ENCODE data around the gene SHANK3. TPM values are rescaled to one million over a fixed set of nuclear protein-coding genes. Genes with fewer than 3 reads are reported as not detected.
"Not testable (repeated sequence)": the region's sequence is repeated elsewhere in the genome, so short reads cannot be mapped to it uniquely, and the experiment has no call there.

The SHANK3 gene
- total RNA-seq, 4 donors from 2014 or later: 2.7 to 30.3 (median 6.3) TPM

DNA sequence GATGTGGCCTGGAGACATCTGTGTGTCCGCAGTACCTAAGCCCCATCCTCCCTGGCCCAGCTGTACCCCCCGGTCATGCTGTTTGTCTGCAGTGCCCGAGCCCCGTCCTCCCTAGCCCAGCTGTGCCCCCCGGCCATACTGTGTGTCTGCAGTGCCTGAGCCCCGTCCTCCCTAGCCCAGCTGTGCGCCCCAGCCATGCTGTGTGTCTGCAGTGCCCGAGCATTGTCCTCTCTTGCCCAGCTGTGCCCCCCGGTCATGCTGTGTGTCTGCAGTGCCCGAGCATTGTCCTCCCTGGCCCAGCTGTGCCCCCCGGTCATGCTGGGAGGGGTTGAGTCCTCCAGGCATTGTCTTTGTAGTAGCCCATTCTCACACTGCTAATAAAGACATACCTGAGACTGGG, 37.0 kb upstream of the SHANK3 start:
- in situ Hi-C loops (cut with MboI; ENCODE audit: low pct_ligation_motif_present in 1 of 4, low pct_unique_long_range_greater_than_20kb in 1 of 4, low sequenced_read_pairs in 3 of 4) (no loop called here), intact Hi-C loops (cut with DNase I; ENCODE audit: low total_unique reads) (no loop called here)
- Histone ChIP-seq H3K4me3 (no peak overlapping the region), H3K36me3 (no peaks in the 10 kb centered on the region), H3K27me3 (no peaks in the 10 kb centered on the region), H3K9me3 (no peaks in the 10 kb centered on the region), H3K27ac (no peak overlapping the region), H3K4me1 (no peaks in the 10 kb centered on the region)
- TF ChIP-seq, protein P1, sequence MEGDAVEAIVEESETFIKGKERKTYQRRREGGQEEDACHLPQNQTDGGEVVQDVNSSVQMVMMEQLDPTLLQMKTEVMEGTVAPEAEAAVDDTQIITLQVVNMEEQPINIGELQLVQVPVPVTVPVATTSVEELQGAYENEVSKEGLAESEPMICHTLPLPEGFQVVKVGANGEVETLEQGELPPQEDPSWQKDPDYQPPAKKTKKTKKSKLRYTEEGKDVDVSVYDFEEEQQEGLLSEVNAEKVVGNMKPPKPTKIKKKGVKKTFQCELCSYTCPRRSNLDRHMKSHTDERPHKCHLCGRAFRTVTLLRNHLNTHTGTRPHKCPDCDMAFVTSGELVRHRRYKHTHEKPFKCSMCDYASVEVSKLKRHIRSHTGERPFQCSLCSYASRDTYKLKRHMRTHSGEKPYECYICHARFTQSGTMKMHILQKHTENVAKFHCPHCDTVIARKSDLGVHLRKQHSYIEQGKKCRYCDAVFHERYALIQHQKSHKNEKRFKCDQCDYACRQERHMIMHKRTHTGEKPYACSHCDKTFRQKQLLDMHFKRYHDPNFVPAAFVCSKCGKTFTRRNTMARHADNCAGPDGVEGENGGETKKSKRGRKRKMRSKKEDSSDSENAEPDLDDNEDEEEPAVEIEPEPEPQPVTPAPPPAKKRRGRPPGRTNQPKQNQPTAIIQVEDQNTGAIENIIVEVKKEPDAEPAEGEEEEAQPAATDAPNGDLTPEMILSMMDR (IDR thresholded peaks at IDR 0.05): no peak
- TF ChIP-seq EP300 (IDR thresholded peaks at IDR 0.05; ENCODE audit: low read depth) (no peak), POLR2AphosphoS5 (IDR thresholded peaks at IDR 0.05) (no peak)
- WGBS, 2 donors (ENCODE audit: low coverage in 1 of 2): 91% methylated on average over 11 of the region's 11 CpGs; no CpG with 5 or more reads in 1 of the 2 donors
- DNase-seq: no peak

DNA sequence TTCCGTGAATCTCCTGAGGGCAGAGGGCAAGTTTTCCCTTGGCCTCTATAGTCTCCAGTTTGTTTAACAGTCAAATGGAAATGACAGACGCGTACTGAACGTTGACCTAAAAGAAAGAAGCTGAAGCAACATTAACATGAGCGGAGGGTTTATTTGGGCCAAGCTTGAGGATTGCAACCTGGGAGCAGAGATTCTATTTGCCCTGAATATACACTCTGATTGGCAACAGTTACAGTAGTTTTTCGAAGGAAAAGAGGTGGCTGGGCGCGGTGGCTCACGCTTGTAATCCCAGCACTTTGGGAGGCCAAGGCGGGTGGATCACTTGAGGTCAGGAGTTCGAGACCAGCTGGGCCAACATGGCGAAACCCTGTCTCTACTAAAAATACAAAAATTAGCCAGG, 32.3 kb upstream of the SHANK3 start:
- H3K27ac ChIP-seq; intact Hi-C loops (cut with DNase I; ENCODE audit: low total_unique reads); in situ Hi-C loops (cut with MboI; ENCODE audit: low pct_ligation_motif_present in 1 of 4, low pct_unique_long_range_greater_than_20kb in 1 of 4, low sequenced_read_pairs in 3 of 4): not testable (repeated sequence)

DNA sequence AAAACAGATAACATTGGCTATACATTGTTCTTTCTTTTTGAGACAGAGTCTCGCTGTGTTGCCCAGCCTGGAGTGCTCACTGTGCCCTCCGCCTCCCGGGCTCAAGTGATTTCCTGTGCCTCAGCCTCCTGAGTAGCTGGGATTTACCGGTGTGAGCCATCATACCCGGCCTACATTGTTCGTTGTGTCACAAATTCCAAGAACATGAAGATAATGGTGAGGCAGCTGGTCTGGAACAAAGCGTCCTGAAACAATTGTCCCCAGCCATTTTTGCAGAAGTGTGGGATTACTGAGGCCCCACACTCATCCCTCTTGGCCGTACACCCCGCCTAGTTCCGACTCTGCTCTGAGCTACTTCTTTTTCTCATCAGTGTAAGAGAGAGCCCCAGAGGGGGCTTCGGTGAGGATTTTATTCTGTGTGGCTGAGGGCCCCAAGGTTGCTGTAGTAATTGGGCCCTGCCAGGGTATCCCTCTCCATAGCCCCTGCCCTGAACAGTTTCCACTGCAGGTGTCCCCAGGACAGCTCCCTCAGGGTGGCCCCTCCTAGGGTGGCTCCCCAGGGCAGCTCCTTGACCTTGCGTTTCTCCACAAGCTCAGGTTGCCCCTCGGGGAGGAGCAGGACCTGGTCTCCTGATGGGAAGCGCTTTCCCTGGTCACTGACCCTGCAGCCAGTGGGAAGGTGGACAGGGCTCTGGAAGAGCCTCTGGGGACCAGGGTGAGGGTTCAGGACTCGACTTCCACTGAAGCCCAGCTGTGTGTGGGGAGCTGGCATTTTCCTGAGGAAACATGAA, 31.6 kb upstream of the SHANK3 start:
- no peaks in the 10 kb centered on the region for H3K9me3 ChIP-seq
- peaks cover 42% of the 10 kb centered on the region for H3K27me3 ChIP-seq
- in situ Hi-C loops (cut with MboI; ENCODE audit: low pct_ligation_motif_present in 1 of 4, low pct_unique_long_range_greater_than_20kb in 1 of 4, low sequenced_read_pairs in 3 of 4): no loop called here
- peak overlapping the region in 1 of 4 donors; percentile 17 for H3K27ac ChIP-seq
- no peaks in the 10 kb centered on the region for H3K36me3 ChIP-seq
- intact Hi-C loops (cut with DNase I; ENCODE audit: low total_unique reads): no loop called here
- TF ChIP-seq, protein P1 (IDR thresholded peaks at IDR 0.05): no peak
- no peak for TF ChIP-seq EP300 (IDR thresholded peaks at IDR 0.05; ENCODE audit: low read depth)
- no peak for TF ChIP-seq POLR2A (IDR thresholded peaks at IDR 0.05)
- no peak for TF ChIP-seq POLR2AphosphoS5 (IDR thresholded peaks at IDR 0.05)
- no peak overlapping the region for H3K4me3 ChIP-seq
- peaks cover 0 to 10% (median 0%) of the 10 kb centered on the region in 4 donors for H3K4me1 ChIP-seq
- no peak for DNase-seq
- WGBS, 2 donors (ENCODE audit: low coverage in 1 of 2): 79 to 82% methylated on average over 8 to 15 of the region's 15 CpGs

More for the DNA sequence above, 32.3 kb upstream of the SHANK3 start:
- H3K9me3 ChIP-seq, H3K4me3 ChIP-seq, H3K4me1 ChIP-seq, H3K36me3 ChIP-seq, DNase-seq: not testable (repeated sequence)
- 92% methylated on average over 2 to 12 of the region's 12 CpGs for WGBS, 2 donors (ENCODE audit: low coverage in 1 of 2)
- H3K27me3 ChIP-seq: peaks cover 35% of the 10 kb centered on the region

DNA sequence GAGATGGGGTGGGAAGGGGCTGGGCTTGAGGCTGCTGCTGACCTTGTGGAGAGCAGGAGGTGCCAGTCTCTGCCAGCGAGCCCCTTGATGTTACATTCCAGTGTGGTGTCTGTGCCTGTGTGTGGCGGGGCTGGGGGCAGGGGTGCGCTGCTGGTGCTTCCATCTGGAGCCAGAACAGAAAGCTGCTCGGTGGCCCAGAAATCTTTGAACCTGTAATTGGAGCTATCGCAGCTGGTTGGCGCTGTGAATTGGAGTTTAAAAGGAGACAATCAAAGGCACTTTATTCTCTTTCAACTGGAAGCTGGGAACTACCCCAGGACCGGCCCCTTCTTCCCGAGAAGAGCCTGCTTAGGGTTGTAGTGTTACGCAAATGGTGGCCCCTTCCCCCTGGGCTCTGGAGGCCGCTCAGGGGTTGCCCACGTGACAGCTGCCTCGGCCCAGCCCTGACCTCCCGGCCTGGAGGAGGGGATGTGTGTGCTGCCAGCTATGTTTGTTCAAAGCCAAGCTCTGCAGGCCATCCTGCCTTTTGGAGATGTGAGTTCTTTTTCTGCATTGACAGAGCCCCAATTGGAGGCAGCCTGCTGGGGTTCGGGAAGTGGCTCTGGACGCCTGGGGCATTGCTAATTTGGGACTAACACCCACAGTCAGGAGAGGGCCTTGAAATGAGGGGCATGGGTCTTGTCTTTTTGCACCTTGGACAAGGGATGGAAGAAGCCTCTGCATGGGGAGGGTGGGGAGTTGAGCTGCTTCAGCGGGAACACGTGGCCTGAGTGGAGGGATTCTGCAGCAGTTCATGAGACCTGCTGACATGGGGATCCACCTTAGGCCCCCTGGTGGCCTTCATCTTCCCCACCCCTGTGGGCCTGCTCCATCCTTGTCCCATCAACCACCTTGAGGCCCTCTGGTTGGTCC, 30.7 kb upstream of the SHANK3 start:
- TF ChIP-seq, protein P1 (IDR thresholded peaks at IDR 0.05): no peak
- TF ChIP-seq EP300 (IDR thresholded peaks at IDR 0.05; ENCODE audit: low read depth) (no peak), POLR2AphosphoS5 (IDR thresholded peaks at IDR 0.05) (no peak), POLR2A (IDR thresholded peaks at IDR 0.05) (no peak)
- in situ Hi-C loops (cut with MboI; ENCODE audit: low pct_ligation_motif_present in 1 of 4, low pct_unique_long_range_greater_than_20kb in 1 of 4, low sequenced_read_pairs in 3 of 4): no loop called here
- WGBS, 2 donors (ENCODE audit: low coverage in 1 of 2): 10 to 42% methylated on average over 2 to 17 of the region's 17 CpGs

DNA sequence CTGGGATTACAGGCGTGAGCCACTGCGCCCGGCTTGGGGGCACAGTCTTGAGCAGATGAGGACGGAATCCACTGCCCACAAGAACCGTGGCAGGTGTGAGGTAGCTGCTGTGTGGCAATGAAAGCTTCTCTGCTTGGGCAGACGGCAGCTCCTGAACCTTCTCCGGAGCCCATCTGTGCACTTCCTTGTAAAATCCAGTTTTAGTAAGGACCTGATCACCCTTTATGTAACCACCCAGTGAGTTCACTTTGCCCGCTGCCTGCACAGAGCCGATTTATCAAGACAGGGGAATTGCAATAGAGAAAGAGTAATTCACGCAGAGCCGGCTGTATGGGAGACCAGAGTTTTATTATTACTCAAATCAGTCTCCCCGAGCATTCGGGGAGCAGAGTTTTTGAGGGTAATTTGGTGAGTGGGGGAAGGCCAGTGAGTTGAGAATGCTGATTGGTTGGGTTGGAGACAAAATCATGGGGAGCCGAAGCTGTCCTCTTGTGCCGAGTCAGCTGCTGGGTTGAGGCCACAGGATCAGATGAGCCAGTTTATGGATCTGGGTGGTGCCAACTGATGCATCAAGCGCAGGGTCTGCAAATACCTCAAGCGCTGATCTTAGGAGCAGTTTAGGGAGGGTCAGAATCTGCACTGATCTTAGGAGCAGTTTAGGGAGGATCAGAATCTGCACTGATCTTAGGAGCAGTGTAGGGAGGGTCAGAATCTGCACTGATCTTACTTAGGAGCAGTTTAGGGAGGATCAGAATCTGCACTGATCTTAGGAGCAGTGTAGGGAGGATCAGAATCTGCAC, 29.4 kb upstream of the SHANK3 start:
- H3K27ac ChIP-seq; H3K9me3 ChIP-seq; H3K4me1 ChIP-seq; in situ Hi-C loops (cut with MboI; ENCODE audit: low pct_ligation_motif_present in 1 of 4, low pct_unique_long_range_greater_than_20kb in 1 of 4, low sequenced_read_pairs in 3 of 4); DNase-seq; H3K4me3 ChIP-seq; H3K36me3 ChIP-seq; intact Hi-C loops (cut with DNase I; ENCODE audit: low total_unique reads): not testable (repeated sequence)
- 87 to 89% methylated on average over 9 to 17 of the region's 17 CpGs for WGBS, 2 donors (ENCODE audit: low coverage in 1 of 2)
- peaks cover 49% of the 10 kb centered on the region for H3K27me3 ChIP-seq

More for the DNA sequence above, 30.7 kb upstream of the SHANK3 start:
- H3K9me3 ChIP-seq: no peaks in the 10 kb centered on the region
- no peaks in the 10 kb centered on the region for H3K36me3 ChIP-seq
- H3K4me1 ChIP-seq: peaks cover 0 to 10% (median 0%) of the 10 kb centered on the region in 4 donors
- H3K27me3 ChIP-seq: peaks cover 49% of the 10 kb centered on the region
- H3K4me3 ChIP-seq: no peak overlapping the region
- no peak for DNase-seq
- intact Hi-C loops (cut with DNase I; ENCODE audit: low total_unique reads): no loop called here
- peak overlapping the region in 1 of 4 donors; percentile 17 for H3K27ac ChIP-seq

DNA sequence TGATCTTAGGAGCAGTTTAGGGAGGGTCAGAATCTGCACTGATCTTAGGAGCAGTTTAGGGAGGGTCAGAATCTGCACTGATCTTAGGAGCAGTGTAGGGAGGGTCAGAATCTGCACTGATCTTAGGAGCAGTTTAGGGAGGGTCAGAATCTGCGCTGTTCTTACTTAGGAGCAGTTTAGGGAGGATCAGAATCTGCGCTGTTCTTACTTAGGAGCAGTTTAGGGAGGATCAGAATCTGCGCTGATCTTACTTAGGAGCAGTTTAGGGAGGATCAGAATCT, 28.9 kb upstream of the SHANK3 start:
- H3K9me3 ChIP-seq; H3K27ac ChIP-seq; H3K36me3 ChIP-seq; H3K4me3 ChIP-seq; DNase-seq; in situ Hi-C loops (cut with MboI; ENCODE audit: low pct_ligation_motif_present in 1 of 4, low pct_unique_long_range_greater_than_20kb in 1 of 4, low sequenced_read_pairs in 3 of 4); intact Hi-C loops (cut with DNase I; ENCODE audit: low total_unique reads); H3K4me1 ChIP-seq: not testable (repeated sequence)
- peaks cover 49% of the 10 kb centered on the region for H3K27me3 ChIP-seq
- 39 to 59% methylated on average over 3 of the region's 3 CpGs for WGBS, 2 donors (ENCODE audit: low coverage in 1 of 2)

Measured in transverse colon (tissue), 4 donors.